ENCODE results near the gene PXDN.
A peak's percentile ranks its signal among the peaks of the same experiment; 100 is the strongest.

Gene PXDN

DNA sequence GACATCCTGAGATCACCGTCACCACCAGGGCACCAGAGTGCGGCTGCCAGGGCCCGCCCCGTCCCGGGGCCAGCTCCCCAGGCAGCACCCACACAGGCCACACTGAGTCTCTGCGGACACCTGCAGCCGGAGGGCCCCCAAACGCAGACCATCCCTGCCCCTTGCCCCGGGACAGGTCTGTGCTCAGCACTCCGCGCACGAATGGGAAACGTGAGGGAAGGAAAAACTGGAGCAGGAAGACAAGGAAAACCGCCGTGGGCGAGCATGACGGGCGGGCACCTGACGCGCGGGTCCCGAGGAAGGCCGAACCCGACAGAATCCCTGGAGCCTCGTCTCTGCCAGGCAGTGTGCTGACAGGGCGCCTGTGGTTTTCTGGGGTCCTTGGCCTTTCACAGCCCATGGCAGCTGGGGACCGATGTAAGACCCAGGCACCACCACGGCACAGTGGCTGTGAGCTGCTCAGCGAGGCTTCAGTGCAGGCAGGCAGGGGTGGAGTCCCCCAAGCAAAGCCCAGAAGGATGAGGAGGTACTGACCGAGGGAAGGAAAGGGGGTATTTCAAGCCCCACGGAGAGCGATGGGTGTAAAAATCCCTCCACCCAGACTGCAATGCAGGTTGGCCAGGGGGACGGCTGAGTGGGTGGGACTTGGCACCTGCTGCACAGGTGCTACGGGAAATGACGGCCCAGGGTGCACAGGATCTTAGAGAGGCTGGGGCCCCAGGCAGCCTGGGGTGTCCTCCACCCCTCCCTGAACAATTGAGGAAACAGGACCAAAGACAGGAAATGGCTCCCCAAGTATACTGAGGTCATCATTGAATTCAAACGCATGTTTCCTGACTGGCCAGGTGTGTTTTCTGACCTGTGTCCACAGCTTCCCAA lies 59.0 kb downstream of the PXDN start:
- CTCF ChIA-PET = no interaction called here

DNA sequence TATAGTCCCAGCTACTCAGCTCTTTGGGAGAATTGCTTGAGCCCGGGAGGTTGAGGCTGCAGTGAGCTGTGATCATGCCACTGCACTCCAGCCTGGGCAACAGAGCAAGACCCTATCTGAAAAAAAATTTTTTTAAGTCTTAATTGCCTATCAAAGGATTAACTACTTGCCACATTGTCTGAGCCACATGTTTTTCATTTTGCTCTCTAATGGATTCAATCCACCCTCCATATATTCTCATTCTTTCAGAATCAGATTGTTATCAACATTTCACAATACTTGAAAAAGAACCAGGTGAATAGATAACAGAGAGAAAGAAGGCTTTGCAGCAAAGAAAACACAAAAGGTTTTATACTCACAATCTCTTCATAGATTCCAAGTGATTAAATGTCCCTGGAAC lies 61.0 kb downstream of the PXDN start:
- Histone ChIP-seq H3K27ac (ENCODE audit: insufficient read depth in 1 of 2, low read depth in 1 of 2, low read length in 2 of 2, poor library complexity in 1 of 2, severe bottlenecking in 2 of 2) (no peak overlapping the region), H3K4me3 (ENCODE audit: control insufficient read depth in 1 of 7, extremely low read depth in 1 of 7, insufficient read depth in 4 of 7, low read depth in 2 of 7, low read length in 6 of 7) (no peak overlapping the region), H3K27me3 (replicated peaks in 2 of 5; ENCODE audit: control insufficient read depth in 4 of 5, insufficient read depth in 5 of 5, low read length in 4 of 5) (no peaks in the 10 kb centered on the region), H3K36me3 (ENCODE audit: control insufficient read depth in 4 of 4, insufficient read depth in 4 of 4, low read length in 3 of 4) (peaks cover 4 to 23% (median 12%) of the 10 kb centered on the region in 4 experiments), H3K4me1 (ENCODE audit: control extremely low read depth in 1 of 4, control insufficient read depth in 4 of 4, insufficient read depth in 4 of 4, low read length in 3 of 4) (no peaks in the 10 kb centered on the region), H3K9me3 (ENCODE audit: control extremely low read depth in 1 of 5, control insufficient read depth in 4 of 5, insufficient read depth in 2 of 5, low read depth in 1 of 5, low read length in 4 of 5) (no peaks in the 10 kb centered on the region)
- 100% methylated on average over 1 of the region's 1 CpG for WGBS (ENCODE audit: insufficient coverage)
- POLR2A ChIA-PET = no interaction called here
- CTCF ChIA-PET = no interaction called here
- no peak for DNase-seq

More for the DNA sequence above, 59.0 kb downstream of the PXDN start:
- Histone ChIP-seq H3K27ac (ENCODE audit: insufficient read depth in 1 of 2, low read depth in 1 of 2, low read length in 2 of 2, poor library complexity in 1 of 2, severe bottlenecking in 2 of 2) (no peak overlapping the region), H3K4me1 (ENCODE audit: control extremely low read depth in 1 of 4, control insufficient read depth in 4 of 4, insufficient read depth in 4 of 4, low read length in 3 of 4) (no peaks in the 10 kb centered on the region), H3K4me3 (ENCODE audit: control insufficient read depth in 1 of 7, extremely low read depth in 1 of 7, insufficient read depth in 4 of 7, low read depth in 2 of 7, low read length in 6 of 7) (no peak overlapping the region), H3K36me3 (ENCODE audit: control insufficient read depth in 4 of 4, insufficient read depth in 4 of 4, low read length in 3 of 4) (peaks cover 0 to 14% (median 1%) of the 10 kb centered on the region in 4 experiments), H3K27me3 (replicated peaks in 2 of 5; ENCODE audit: control insufficient read depth in 4 of 5, insufficient read depth in 5 of 5, low read length in 4 of 5) (no peaks in the 10 kb centered on the region), H3K9me3 (ENCODE audit: control extremely low read depth in 1 of 5, control insufficient read depth in 4 of 5, insufficient read depth in 2 of 5, low read depth in 1 of 5, low read length in 4 of 5) (no peaks in the 10 kb centered on the region)
- WGBS (ENCODE audit: insufficient coverage) = 96% methylated on average over 35 of the region's 36 CpGs
- DNase-seq = no peak
- POLR2A ChIA-PET = no interaction called here

DNA sequence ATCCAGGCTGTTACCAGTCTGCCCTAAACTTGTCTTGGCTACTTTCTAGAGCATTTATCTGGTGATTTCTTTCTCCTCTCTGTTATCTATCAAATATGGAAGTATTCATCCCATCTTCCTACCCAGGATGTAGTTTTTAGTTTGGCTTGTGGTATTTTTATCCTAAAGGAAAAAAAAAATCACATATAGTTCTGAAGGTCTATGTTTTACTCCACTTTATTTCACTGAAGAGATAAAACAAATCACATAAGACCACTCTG lies 62.2 kb downstream of the PXDN start:
- Histone ChIP-seq H3K36me3 (ENCODE audit: control insufficient read depth in 4 of 4, insufficient read depth in 4 of 4, low read length in 3 of 4) (peaks cover 4 to 24% (median 12%) of the 10 kb centered on the region in 4 experiments), H3K9me3 (ENCODE audit: control extremely low read depth in 1 of 5, control insufficient read depth in 4 of 5, insufficient read depth in 2 of 5, low read depth in 1 of 5, low read length in 4 of 5) (no peaks in the 10 kb centered on the region), H3K27me3 (replicated peaks in 2 of 5; ENCODE audit: control insufficient read depth in 4 of 5, insufficient read depth in 5 of 5, low read length in 4 of 5) (no peaks in the 10 kb centered on the region), H3K4me1 (ENCODE audit: control extremely low read depth in 1 of 4, control insufficient read depth in 4 of 4, insufficient read depth in 4 of 4, low read length in 3 of 4) (no peaks in the 10 kb centered on the region), H3K4me3 (ENCODE audit: control insufficient read depth in 1 of 7, extremely low read depth in 1 of 7, insufficient read depth in 4 of 7, low read depth in 2 of 7, low read length in 6 of 7) (no peak overlapping the region), H3K27ac (ENCODE audit: insufficient read depth in 1 of 2, low read depth in 1 of 2, low read length in 2 of 2, poor library complexity in 1 of 2, severe bottlenecking in 2 of 2) (no peak overlapping the region)
- no peak for DNase-seq
- ChIA-PET CTCF (no interaction called here), POLR2A (no interaction called here)

DNA sequence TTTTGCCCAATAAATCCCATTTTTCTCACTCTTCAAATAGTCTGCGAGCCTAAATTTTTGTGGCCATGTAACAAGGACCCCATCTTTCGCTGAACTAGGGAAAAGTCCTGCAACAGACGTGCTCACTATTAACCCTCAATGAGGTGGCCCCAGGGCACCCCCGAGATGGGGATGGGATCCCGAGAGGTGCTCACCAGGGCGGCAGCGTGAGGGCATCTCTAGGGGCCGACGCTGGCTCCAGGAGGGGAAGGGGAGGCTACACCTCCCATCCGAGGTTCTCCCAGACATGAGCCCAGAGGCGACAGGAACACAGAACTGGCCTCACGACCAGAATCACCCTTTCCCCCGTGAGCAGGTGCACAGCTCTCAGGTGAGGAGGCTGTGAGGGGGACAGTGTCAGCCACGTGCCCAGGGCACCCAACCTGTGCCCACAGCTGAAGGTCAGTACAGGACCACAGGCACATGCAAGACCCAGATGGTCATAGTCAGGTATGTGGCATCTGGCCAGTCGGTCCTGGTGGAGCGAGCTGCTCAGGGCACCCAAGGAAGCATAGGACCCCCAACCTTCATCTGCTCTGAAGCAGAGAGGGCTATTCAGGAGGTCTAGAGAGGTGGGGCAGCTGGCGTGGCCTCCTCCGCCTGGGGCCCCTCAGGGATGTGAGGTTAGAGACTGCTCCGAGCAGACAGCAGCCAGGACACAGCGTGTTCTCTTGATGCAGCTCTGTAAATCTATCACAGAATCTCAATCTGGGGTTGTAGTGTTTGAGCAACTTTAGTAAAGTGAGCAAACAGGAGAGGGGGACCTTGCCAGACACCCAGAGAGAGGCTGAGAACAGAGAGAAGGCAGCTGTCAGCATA lies 62.8 kb downstream of the PXDN start:
- no peak overlapping the region for H3K4me3 ChIP-seq (ENCODE audit: control insufficient read depth in 1 of 7, extremely low read depth in 1 of 7, insufficient read depth in 4 of 7, low read depth in 2 of 7, low read length in 6 of 7)
- WGBS (ENCODE audit: insufficient coverage) = 94% methylated on average over 15 of the region's 20 CpGs
- no peaks in the 10 kb centered on the region for H3K4me1 ChIP-seq (ENCODE audit: control extremely low read depth in 1 of 4, control insufficient read depth in 4 of 4, insufficient read depth in 4 of 4, low read length in 3 of 4)
- no peaks in the 10 kb centered on the region for H3K9me3 ChIP-seq (ENCODE audit: control extremely low read depth in 1 of 5, control insufficient read depth in 4 of 5, insufficient read depth in 2 of 5, low read depth in 1 of 5, low read length in 4 of 5)
- H3K27ac ChIP-seq (ENCODE audit: insufficient read depth in 1 of 2, low read depth in 1 of 2, low read length in 2 of 2, poor library complexity in 1 of 2, severe bottlenecking in 2 of 2) = no peak overlapping the region
- no peaks in the 10 kb centered on the region for H3K27me3 ChIP-seq (replicated peaks in 2 of 5; ENCODE audit: control insufficient read depth in 4 of 5, insufficient read depth in 5 of 5, low read length in 4 of 5)
- H3K36me3 ChIP-seq (ENCODE audit: control insufficient read depth in 4 of 4, insufficient read depth in 4 of 4, low read length in 3 of 4) = peaks cover 4 to 27% (median 13%) of the 10 kb centered on the region in 4 experiments
- CTCF ChIA-PET = no interaction called here
- DNase-seq = no peak
- POLR2A ChIA-PET = interaction anchor here (0.6 kb wide), 1 partner anchor 55 kb away, joined by 4 read pairs; no protein-coding TSS in a partner anchor

DNA sequence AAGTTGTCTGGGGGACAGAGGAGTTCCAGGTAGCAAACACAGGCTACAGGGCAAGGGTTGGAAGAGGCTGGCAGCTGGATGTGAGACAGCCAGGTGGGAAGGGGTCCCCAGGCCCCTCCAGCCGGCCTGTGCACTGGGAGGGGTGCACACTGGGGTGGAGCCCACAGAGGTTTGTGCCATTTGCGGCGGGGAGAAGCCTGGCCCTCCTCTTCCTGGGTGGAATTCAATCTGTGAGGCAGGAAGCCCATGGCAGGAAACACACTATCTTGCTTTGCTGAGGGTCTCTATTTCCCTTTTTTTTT lies 63.3 kb downstream of the PXDN start:
- Histone ChIP-seq H3K36me3 (ENCODE audit: control insufficient read depth in 4 of 4, insufficient read depth in 4 of 4, low read length in 3 of 4) (peaks cover 4 to 33% (median 15%) of the 10 kb centered on the region in 4 experiments), H3K4me1 (ENCODE audit: control extremely low read depth in 1 of 4, control insufficient read depth in 4 of 4, insufficient read depth in 4 of 4, low read length in 3 of 4) (no peaks in the 10 kb centered on the region), H3K4me3 (ENCODE audit: control insufficient read depth in 1 of 7, extremely low read depth in 1 of 7, insufficient read depth in 4 of 7, low read depth in 2 of 7, low read length in 6 of 7) (no peak overlapping the region), H3K27ac (ENCODE audit: insufficient read depth in 1 of 2, low read depth in 1 of 2, low read length in 2 of 2, poor library complexity in 1 of 2, severe bottlenecking in 2 of 2) (no peak overlapping the region), H3K27me3 (replicated peaks in 2 of 5; ENCODE audit: control insufficient read depth in 4 of 5, insufficient read depth in 5 of 5, low read length in 4 of 5) (no peaks in the 10 kb centered on the region), H3K9me3 (ENCODE audit: control extremely low read depth in 1 of 5, control insufficient read depth in 4 of 5, insufficient read depth in 2 of 5, low read depth in 1 of 5, low read length in 4 of 5) (no peaks in the 10 kb centered on the region)
- WGBS (ENCODE audit: insufficient coverage) = 34% methylated on average over 3 of the region's 3 CpGs
- CTCF ChIA-PET = no interaction called here
- POLR2A ChIA-PET = no interaction called here
- no peak for DNase-seq

DNA sequence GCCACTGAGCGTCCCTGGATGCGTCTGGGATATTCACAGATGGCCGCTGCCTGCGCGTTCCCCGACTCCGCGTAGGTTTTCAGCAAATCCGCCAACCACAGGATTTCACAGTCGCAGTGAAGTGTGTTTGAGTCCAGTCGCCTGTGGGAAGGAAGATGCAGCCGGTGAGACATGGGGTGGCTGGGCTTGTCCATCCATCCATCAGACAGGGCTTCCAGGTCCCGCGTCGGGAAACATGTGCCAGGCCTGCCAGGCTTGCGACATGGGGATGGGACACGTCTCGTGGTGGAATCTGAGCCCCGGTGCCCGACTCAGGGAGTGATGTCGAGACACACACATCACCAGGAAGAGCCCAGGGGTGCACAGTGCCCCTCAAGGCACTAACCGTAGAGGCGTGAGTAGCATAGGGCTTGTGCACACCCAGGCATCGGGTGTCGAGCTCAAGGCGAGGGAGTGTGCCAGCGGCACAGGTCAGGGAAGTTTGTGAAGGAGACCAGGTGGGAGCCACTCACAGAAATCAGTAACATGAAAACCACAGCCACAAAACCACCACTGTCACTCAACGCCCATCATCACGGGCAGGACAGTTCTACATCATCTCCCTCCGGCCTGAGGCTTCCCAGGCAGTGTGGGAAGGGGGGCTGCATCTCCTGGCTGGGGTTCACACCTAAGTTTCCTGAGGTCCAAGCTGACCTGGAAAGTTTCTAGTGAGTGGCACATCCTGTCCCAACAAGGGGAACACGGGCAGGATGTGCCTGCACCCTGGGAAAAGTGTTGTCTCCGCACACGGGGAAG lies 63.9 kb downstream of the PXDN start:
- WGBS (ENCODE audit: insufficient coverage) = 90% methylated on average over 31 of the region's 33 CpGs
- Histone ChIP-seq H3K36me3 (ENCODE audit: control insufficient read depth in 4 of 4, insufficient read depth in 4 of 4, low read length in 3 of 4) (peaks cover 4 to 37% (median 16%) of the 10 kb centered on the region in 4 experiments), H3K27me3 (replicated peaks in 2 of 5; ENCODE audit: control insufficient read depth in 4 of 5, insufficient read depth in 5 of 5, low read length in 4 of 5) (no peaks in the 10 kb centered on the region), H3K9me3 (ENCODE audit: control extremely low read depth in 1 of 5, control insufficient read depth in 4 of 5, insufficient read depth in 2 of 5, low read depth in 1 of 5, low read length in 4 of 5) (no peaks in the 10 kb centered on the region), H3K27ac (ENCODE audit: insufficient read depth in 1 of 2, low read depth in 1 of 2, low read length in 2 of 2, poor library complexity in 1 of 2, severe bottlenecking in 2 of 2) (no peak overlapping the region), H3K4me3 (ENCODE audit: control insufficient read depth in 1 of 7, extremely low read depth in 1 of 7, insufficient read depth in 4 of 7, low read depth in 2 of 7, low read length in 6 of 7) (no peak overlapping the region), H3K4me1 (ENCODE audit: control extremely low read depth in 1 of 4, control insufficient read depth in 4 of 4, insufficient read depth in 4 of 4, low read length in 3 of 4) (no peaks in the 10 kb centered on the region)
- POLR2A ChIA-PET = no interaction called here
- CTCF ChIA-PET = no interaction called here
- DNase-seq = peak in 1 of 3 donors; percentile 6

Measured in common myeloid progenitor, CD34-positive (primary cell).